IMR-90 (cell line): ENCODE measurements around the gene HIPK3. TPM values are rescaled to one million over a fixed set of nuclear protein-coding genes. Genes with fewer than 3 reads are reported as not detected.

Source experiments
- ATAC-seq: fragments of 200-7000 bp; cut with Tn5 transposase; 2 replicates; pipeline ENCODE4 v1.9.1; 2020; ENCODE audit warnings: low read depth, mild to moderate bottlenecking, moderate library complexity
- BruUV-seq: library from RNA; stranded (reverse); fragments of 400-500 nt; replicated peaks from 2 replicates; lab custom pipeline; 2021; lab: Mats Ljungman, UMichigan
- CTCF ChIA-PET: fragments of 300-600 bp; formaldehyde crosslinking; extraction: SDS; loops from one replicate; lab custom pipeline; 2021; ENCODE audit warnings: antibody characterized with exemption; lab: Yijun Ruan, JAX
- POLR2A ChIA-PET: fragments of 300-600 bp; sonication (Branson Sonifier 250); formaldehyde crosslinking; loops from one replicate; lab custom pipeline; 2022; ENCODE audit warnings: antibody characterized with exemption; ENCODE audit not compliant: unreplicated experiment; lab: Charles Lee
- DNase-seq: peaks from one replicate; pipeline ENCODE4 v3.0.0; 2013
- H2AFZ ChIP-seq: replicated peaks from 2 replicates; pipeline ENCODE3; 2013; ENCODE audit warnings: low read length, mild to moderate bottlenecking; ENCODE audit not compliant: poor library complexity
- H2AK5ac ChIP-seq: 2 replicates; pipeline ENCODE4 v1.6.1; 2013; ENCODE audit warnings: low read depth, low read length, inconsistent platforms
- H2AK9ac ChIP-seq: replicated peaks from 2 replicates; pipeline ENCODE3; 2013; ENCODE audit warnings: mild to moderate bottlenecking, low read depth, low read length, moderate library complexity; ENCODE audit not compliant: poor library complexity
- H2BK120ac ChIP-seq: 2 replicates; pipeline ENCODE4 v1.6.1; 2013; ENCODE audit warnings: low read depth, low read length, inconsistent platforms
- H2BK15ac ChIP-seq: 3 replicates; pipeline ENCODE4 v1.6.1; 2013; ENCODE audit warnings: low read depth, low read length, inconsistent platforms
- H2BK20ac ChIP-seq: 2 replicates; pipeline ENCODE4 v1.6.1; 2013; ENCODE audit warnings: low read depth, mild to moderate bottlenecking, inconsistent platforms, low read length, moderate library complexity
- H2BK5ac ChIP-seq: 2 replicates; pipeline ENCODE4 v1.6.1; 2013; ENCODE audit warnings: mild to moderate bottlenecking, low read depth, low read length, inconsistent platforms; ENCODE audit not compliant: poor library complexity, severe bottlenecking
- H3K14ac ChIP-seq: replicated peaks from 2 replicates; pipeline ENCODE4 v1.6.1; 2013; ENCODE audit warnings: low read depth, low read length, inconsistent platforms
- H3K18ac ChIP-seq: 2 replicates; pipeline ENCODE4 v1.6.1; 2013; ENCODE audit warnings: low read depth, low read length, control low read depth
- H3K23ac ChIP-seq: 2 replicates; pipeline ENCODE4 v1.6.1; 2013; ENCODE audit warnings: low read depth, low read length, inconsistent platforms
- H3K27ac ChIP-seq: 2 replicates; pipeline ENCODE4 v1.5.1; 2013; ENCODE audit warnings: mild to moderate bottlenecking, control low read depth, low read length; ENCODE audit not compliant: insufficient read depth
- H3K27me3 ChIP-seq: 2 replicates; pipeline ENCODE4 v1.6.1; 2013; ENCODE audit warnings: low read length; ENCODE audit not compliant: control insufficient read depth, insufficient read depth
- H3K36me3 ChIP-seq: 2 replicates; pipeline ENCODE4 v1.6.1; 2013; ENCODE audit warnings: low read length, mixed read lengths; ENCODE audit not compliant: control insufficient read depth, insufficient read depth
- H3K4ac ChIP-seq: 2 replicates; pipeline ENCODE4 v1.6.1; 2013; ENCODE audit warnings: low read depth, low read length, inconsistent platforms
- H3K4me1 ChIP-seq: 2 replicates; pipeline ENCODE4 v1.6.1; 2013; ENCODE audit warnings: low read length, mixed read lengths; ENCODE audit not compliant: control insufficient read depth, insufficient read depth
- H3K4me2 ChIP-seq: 2 replicates; pipeline ENCODE4 v1.6.1; 2013; ENCODE audit warnings: low read depth, mild to moderate bottlenecking, control low read depth, low read length, moderate library complexity
- H3K4me3 ChIP-seq: 2 replicates; pipeline ENCODE4 v1.5.1; 2013; ENCODE audit warnings: low read depth, mild to moderate bottlenecking, control low read depth, low read length, moderate library complexity; ENCODE audit not compliant: insufficient read depth
- H3K56ac ChIP-seq: 2 replicates; pipeline ENCODE4 v1.6.1; 2013; ENCODE audit warnings: low read length, inconsistent platforms; ENCODE audit not compliant: insufficient read depth; ENCODE audit errors: extremely low read depth
- H3K79me1 ChIP-seq, 2 experiments: 2 replicates each; pipeline ENCODE4 v1.6.1; 2013; ENCODE audit warnings: low read length in 2 of 2, inconsistent platforms in 1 of 2, low read depth in 1 of 2
- H3K9ac ChIP-seq: 2 replicates; pipeline ENCODE4 v1.6.1; 2013; ENCODE audit warnings: low read depth, low read length, control low read depth
- H3K9me1 ChIP-seq: 2 replicates; pipeline ENCODE4 v1.6.1; 2013; ENCODE audit warnings: low read length, inconsistent platforms; ENCODE audit not compliant: insufficient read depth
- H3K9me3 ChIP-seq: 2 replicates; pipeline ENCODE4 v1.6.1; 2013; ENCODE audit warnings: low read length; ENCODE audit not compliant: control insufficient read depth, insufficient read depth
- H4K20me1 ChIP-seq: 2 replicates; pipeline ENCODE4 v1.6.1; 2013; ENCODE audit warnings: low read length, inconsistent platforms; ENCODE audit not compliant: insufficient read depth
- H4K5ac ChIP-seq: 2 replicates; pipeline ENCODE4 v1.6.1; 2013; ENCODE audit warnings: mild to moderate bottlenecking, low read depth, low read length, control low read depth
- H4K8ac ChIP-seq, 2 experiments: 2 replicates each; pipeline ENCODE4 v1.6.1; 2013; ENCODE audit warnings: low read depth in 2 of 2, low read length in 2 of 2, control low read depth in 1 of 2, inconsistent platforms in 1 of 2
- H4K91ac ChIP-seq: 2 replicates; pipeline ENCODE4 v1.6.1; 2013; ENCODE audit warnings: low read depth, low read length, inconsistent platforms; ENCODE audit not compliant: insufficient read depth
- BHLHE40 ChIP-seq: fragments of 150-350 bp; IDR thresholded peaks from 2 replicates; pipeline ENCODE4 v1.6.1; 2016; ENCODE audit warnings: mild to moderate bottlenecking, low read depth, low read length
- CHD1 ChIP-seq: IDR thresholded peaks from 2 replicates; pipeline ENCODE4 v1.6.1; 2012; ENCODE audit warnings: low read depth, low read length, improper control_type of control experiment
- CTCF ChIP-seq: conservative IDR thresholded peaks from 2 replicates; pipeline ENCODE4 v1.5.1; 2012; ENCODE audit warnings: mild to moderate bottlenecking, low read depth, low read length, improper control_type of control experiment
- FOS ChIP-seq: fragments of 150-350 bp; IDR thresholded peaks from 2 replicates; pipeline ENCODE4 v1.6.1; 2016; ENCODE audit warnings: low read depth, low read length
- MAFK ChIP-seq: IDR thresholded peaks from 2 replicates; pipeline ENCODE4 v1.6.1; 2012; ENCODE audit warnings: low read depth, low read length, improper control_type of control experiment
- RAD21 ChIP-seq: IDR thresholded peaks from 2 replicates; pipeline ENCODE4 v1.6.1; 2012; ENCODE audit warnings: low read length, improper control_type of control experiment
- RCOR1 ChIP-seq: IDR thresholded peaks from 2 replicates; pipeline ENCODE4 v1.6.1; 2012; ENCODE audit warnings: mild to moderate bottlenecking, low read length, improper control_type of control experiment; ENCODE audit not compliant: insufficient replicate concordance
- SMC3 ChIP-seq: fragments of 150-350 bp; IDR thresholded peaks from 2 replicates; pipeline ENCODE4 v1.6.1; 2016; ENCODE audit warnings: low read depth, mild to moderate bottlenecking, antibody characterized with exemption, low read length, moderate library complexity
- USF2 ChIP-seq: fragments of 150-350 bp; IDR thresholded peaks from 2 replicates; pipeline ENCODE4 v1.6.1; 2017; ENCODE audit warnings: mild to moderate bottlenecking, antibody characterized with exemption, low read length, low read depth
- WGBS, 2 experiments: methylation state at CpG; one replicate each; pipeline versions ENCODE4 v1.1.5 to v1.1.7; 2013; ENCODE audit warnings: missing lambda C conversion rate in 2 of 2; ENCODE audit not compliant: insufficient read length in 1 of 2; ENCODE audit errors: extremely low coverage in 2 of 2; 5-methylcytosine and 5-hydroxymethylcytosine counted together
- dilution Hi-C: fragments of 300-500 bp; cut with HindIII; formaldehyde crosslinking; loops from one replicate; pipeline ENCODE4 v1.14.3; 2018; ENCODE audit warnings: low sequenced_read_pairs; ENCODE audit not compliant: unreplicated experiment
- in situ Hi-C: fragments of 300-500 bp; cut with MboI; formaldehyde crosslinking; loops from 3 replicates; pipeline ENCODE4 v1.14.3; 2019; ENCODE audit warnings: low sequenced_read_pairs, inconsistent platforms, mixed read lengths
- intact Hi-C: fragments of 100-400 bp; cut with micrococcal nuclease; formaldehyde crosslinking; loops from 2 replicates; pipeline ENCODE4 v1.10.0; 2022
- polyA plus RNA-seq, 3 experiments: library from polyadenylated mRNA; depleted of rRNA; stranded (reverse); fragments of >200 nt; gene quantifications; 2 replicates each; pipeline ENCODE4 v1.2.3, GENCODE V29; 2012; ENCODE audit warnings: low replicate concordance in 1 of 3
- total RNA-seq: library from RNA; depleted of rRNA; stranded (reverse); fragments of >200 nt; gene quantifications from 2 replicates; pipeline ENCODE4 v1.2.3, GENCODE V29; 2012

Gene HIPK3
- total and polyA plus RNA-seq, 2 of the 4 experiments (the other 2 are of a cell fraction) = 8.3 to 103 TPM

- dilution Hi-C loops = no loop called here
- Histone ChIP-seq H4K5ac (no peak overlapping the region), H4K20me1 (peaks cover 76% of the 10 kb centered on the region), H3K4ac (no peak overlapping the region), H2AFZ (no peak overlapping the region), H3K9me3 (no peaks in the 10 kb centered on the region), H3K23ac (no peak overlapping the region), H3K9ac (no peak overlapping the region), H2AK9ac (no peak overlapping the region), H2AK5ac (no peak overlapping the region), H3K4me3 (no peak overlapping the region), H3K56ac (no peak overlapping the region), H3K18ac (no peak overlapping the region), H3K4me1 (peaks cover 3% of the 10 kb centered on the region), H3K14ac (no peak overlapping the region), H2BK20ac (no peak overlapping the region), H4K91ac (no peak overlapping the region), H2BK5ac (no peak overlapping the region), H3K36me3 (peaks cover 13% of the 10 kb centered on the region), H3K9me1 (peaks cover 16% of the 10 kb centered on the region), H3K79me1 (peaks cover 13 to 78% of the 10 kb centered on the region in 2 experiments), H3K27me3 (no peaks in the 10 kb centered on the region), H3K27ac (no peak overlapping the region), H2BK15ac (no peak overlapping the region), H2BK120ac (no peak overlapping the region), H4K8ac (no peak overlapping the region), H3K4me2 (no peak overlapping the region)
- ChIA-PET CTCF (interaction anchor here (0.7 kb wide), 1 partner anchor 546 kb away, joined by 5 read pairs; no protein-coding TSS in a partner anchor), POLR2A (no interaction called here)
- no peak for DNase-seq
- no peak for ATAC-seq
- WGBS, 2 experiments = no CpG with 5 or more reads among the region's 1 CpG
- no peak for TF ChIP-seq SMC3
- TF ChIP-seq FOS = no peak
- TF ChIP-seq BHLHE40 = no peak
- no peak for TF ChIP-seq USF2
- no peak for TF ChIP-seq RAD21
- TF ChIP-seq MAFK = no peak
- no peak for TF ChIP-seq RCOR1
- no peak for TF ChIP-seq CTCF
- TF ChIP-seq CHD1 = no peak
- in situ Hi-C loops = no loop called here
- intact Hi-C loops = no loop called here
- BruUV-seq = no TSS peak
Measured at GRCh38 chr11:33290319-33290718, 33.1 kb downstream of the HIPK3 start.
